Urinary bladder (tissue), 4 donors: ENCODE results near the gene SRPRB. TPM values are rescaled to one million over a fixed set of nuclear protein-coding genes. Genes with fewer than 3 reads are reported as not detected.

ENCODE experiments used
- DNase-seq: peaks from one replicate; pipeline ENCODE4 v3.0.0-alpha.2; 2015; ENCODE audit errors: extremely low spot score
- H3K27ac ChIP-seq: one replicate; pipeline ENCODE4 v1.5.1; 2013; ENCODE audit warnings: low read depth, mild to moderate bottlenecking, moderate library complexity
- H3K36me3 ChIP-seq: one replicate; pipeline ENCODE4 v1.6.1; 2013; ENCODE audit warnings: mild to moderate bottlenecking, moderate library complexity; ENCODE audit not compliant: insufficient read depth
- H3K4me1 ChIP-seq: one replicate; pipeline ENCODE4 v1.6.1; 2013; ENCODE audit warnings: mild to moderate bottlenecking, moderate library complexity; ENCODE audit not compliant: insufficient read depth
- H3K4me3 ChIP-seq: one replicate; pipeline ENCODE4 v1.5.1; 2013; ENCODE audit warnings: low read depth, low read length
- WGBS: extraction: QIAGEN DNeasy Blood & Tissue Kit; methylation state at CpG from one replicate; pipeline ENCODE4 v1.1.7; 2013; 5-methylcytosine and 5-hydroxymethylcytosine counted together
- polyA plus RNA-seq: library from polyadenylated mRNA; stranded (reverse); fragments of 200-250 nt; gene quantifications from one replicate; pipeline ENCODE4 v1.2.3, GENCODE V29; 2013
- total RNA-seq: library from RNA; depleted of rRNA; stranded (reverse); fragments of >200 nt; gene quantifications from one replicate; pipeline ENCODE4 v1.2.3, GENCODE V29; 2014
- donor health status: healthy with polysubstance abuse.
- donor health status: healthy.

SRPRB gene
- total and polyA plus RNA-seq, 2 donors, result 25.2 to 43.9 TPM

GRCh38 chr3:133797396-133798105 lies 8.1 kb upstream of the SRPRB start:
- Histone ChIP-seq H3K27ac (no peak overlapping the region), H3K36me3 (no peaks in the 10 kb centered on the region), H3K4me3 (no peak overlapping the region), H3K4me1 (no peaks in the 10 kb centered on the region)
- no peak for DNase-seq
- WGBS, result 60% methylated on average over 3 of the region's 3 CpGs

GRCh38 chr3:133799794-133800585 lies 5.6 kb upstream of the SRPRB start:
- Histone ChIP-seq H3K4me3 (no peak overlapping the region), H3K36me3 (no peaks in the 10 kb centered on the region), H3K27ac (no peak overlapping the region), H3K4me1 (no peaks in the 10 kb centered on the region)
- 62% methylated on average over 7 of the region's 7 CpGs for WGBS
- no peak for DNase-seq

- WGBS, result 90% methylated on average over 5 of the region's 5 CpGs
- Histone ChIP-seq H3K27ac (no peak overlapping the region), H3K4me3 (no peak overlapping the region), H3K4me1 (no peaks in the 10 kb centered on the region), H3K36me3 (no peaks in the 10 kb centered on the region)
- DNase-seq, result no peak
These were observed 2.1 kb upstream of the SRPRB start for GRCh38 chr3:133803469-133803868.

DNA sequence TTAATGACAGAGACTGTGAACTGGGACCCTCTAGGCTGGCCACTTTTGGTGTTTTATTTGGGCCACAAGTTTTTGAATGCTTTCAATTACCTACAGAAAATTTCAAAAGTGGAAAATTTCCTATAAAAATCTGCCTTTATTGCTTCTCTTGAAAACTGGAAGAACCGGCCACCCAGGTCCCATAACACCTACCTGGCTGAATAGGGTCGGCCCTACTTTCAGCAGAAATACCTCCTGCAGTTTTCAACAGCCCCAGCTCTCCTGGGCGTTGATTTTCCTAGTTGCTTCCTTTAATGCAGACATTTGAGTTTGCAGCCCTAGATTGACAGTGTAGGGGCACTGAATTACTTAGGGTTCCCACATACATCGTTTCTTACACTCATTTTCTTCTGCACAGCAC lies 719 bp upstream of the SRPRB start:
- H3K36me3 ChIP-seq, result no peaks in the 10 kb centered on the region
- no peak overlapping the region for H3K4me3 ChIP-seq
- H3K4me1 ChIP-seq, result no peaks in the 10 kb centered on the region
- WGBS, result 56% methylated on average over 4 of the region's 4 CpGs
- DNase-seq, result no peak
- H3K27ac ChIP-seq, result no peak overlapping the region

GRCh38 chr3:133805384-133805701 lies 272 bp upstream of the SRPRB start:
- DNase-seq, result no peak
- Histone ChIP-seq H3K4me3 (peak overlapping the region; percentile 75), H3K36me3 (no peaks in the 10 kb centered on the region), H3K27ac (no peak overlapping the region), H3K4me1 (no peaks in the 10 kb centered on the region)
- WGBS, result 9% methylated on average over 15 of the region's 15 CpGs

DNA sequence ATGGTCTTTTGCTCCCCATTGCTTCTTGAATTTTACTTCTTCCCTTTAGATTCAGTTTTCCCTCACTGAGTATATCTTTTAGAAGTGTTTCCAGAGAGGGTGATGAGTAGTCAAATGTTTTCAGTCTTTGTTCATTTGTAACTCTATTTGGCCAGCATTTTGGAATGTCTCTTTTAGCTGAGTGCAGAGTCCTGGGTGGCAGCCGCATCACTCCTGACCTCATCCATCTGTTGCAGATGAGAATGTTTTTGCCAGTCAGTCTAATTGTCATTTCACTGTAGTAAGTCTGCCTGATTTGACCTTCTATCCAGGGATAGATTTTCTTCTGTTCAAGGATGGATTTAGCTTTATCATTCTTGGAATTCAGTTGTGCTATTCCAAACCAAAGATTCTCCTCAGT lies 7.3 kb downstream of the SRPRB start:
- H3K4me3 ChIP-seq, result no peak overlapping the region
- no peak overlapping the region for H3K27ac ChIP-seq
- WGBS, result 88% methylated on average over 1 of the region's 1 CpG
- no peak for DNase-seq
- no peaks in the 10 kb centered on the region for H3K4me1 ChIP-seq
- H3K36me3 ChIP-seq, result no peaks in the 10 kb centered on the region

DNA sequence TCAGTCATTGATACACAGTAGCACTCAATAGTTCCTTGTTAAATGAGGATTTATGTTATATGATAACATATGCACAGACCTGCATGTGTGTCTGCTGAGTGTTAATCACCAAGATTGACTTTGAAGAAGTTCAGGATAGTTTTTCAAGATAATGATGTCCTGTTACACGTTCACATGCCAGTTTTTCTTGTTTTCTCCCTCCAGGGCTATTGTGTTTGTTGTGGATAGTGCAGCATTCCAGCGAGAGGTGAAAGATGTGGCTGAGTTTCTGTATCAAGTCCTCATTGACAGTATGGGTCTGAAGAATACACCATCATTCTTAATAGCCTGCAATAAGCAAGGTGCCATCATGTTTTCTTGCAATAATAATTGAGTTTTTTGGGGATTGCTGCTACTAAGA lies 9.8 kb downstream of the SRPRB start:
- no peaks in the 10 kb centered on the region for H3K36me3 ChIP-seq
- H3K4me3 ChIP-seq, result no peak overlapping the region
- no peak overlapping the region for H3K27ac ChIP-seq
- H3K4me1 ChIP-seq, result no peaks in the 10 kb centered on the region
- 79% methylated on average over 2 of the region's 2 CpGs for WGBS
- DNase-seq, result no peak

DNA sequence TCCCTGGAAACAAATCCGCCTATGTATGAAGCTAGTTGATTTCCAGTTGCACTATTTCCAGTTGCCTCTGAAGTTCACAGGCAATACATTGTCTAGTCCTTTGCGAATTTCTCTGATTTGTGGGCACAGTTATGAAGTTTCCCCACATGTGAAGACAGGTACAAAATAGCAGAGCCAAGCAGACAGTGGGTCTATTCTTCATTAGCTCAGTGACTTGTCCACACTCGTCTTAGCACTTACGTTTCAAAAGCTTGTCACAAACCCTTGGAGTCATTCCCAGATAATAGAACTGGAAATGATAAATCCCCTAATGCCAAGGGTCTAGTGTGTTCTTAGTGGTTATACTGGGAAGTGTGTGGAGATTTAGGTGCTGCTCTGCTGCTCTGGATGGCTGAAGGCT lies 14.5 kb downstream of the SRPRB start:
- Histone ChIP-seq H3K4me1 (no peaks in the 10 kb centered on the region), H3K27ac (no peak overlapping the region), H3K36me3 (no peaks in the 10 kb centered on the region), H3K4me3 (no peak overlapping the region)
- DNase-seq, result no peak
- WGBS, result 91% methylated on average over 4 of the region's 4 CpGs

GRCh38 chr3:133820889-133821675 lies 15.5 kb downstream of the SRPRB start:
- H3K36me3 ChIP-seq, result no peaks in the 10 kb centered on the region
- no peaks in the 10 kb centered on the region for H3K4me1 ChIP-seq
- no peak overlapping the region for H3K4me3 ChIP-seq
- WGBS, result 84% methylated on average over 3 of the region's 3 CpGs
- H3K27ac ChIP-seq, result no peak overlapping the region
- DNase-seq, result no peak

- DNase-seq, result no peak
- no peak overlapping the region for H3K27ac ChIP-seq
- no peak overlapping the region for H3K4me3 ChIP-seq
- H3K4me1 ChIP-seq, result no peaks in the 10 kb centered on the region
- H3K36me3 ChIP-seq, result no peaks in the 10 kb centered on the region
- 85% methylated on average over 8 of the region's 8 CpGs for WGBS
These were observed 16.4 kb downstream of the SRPRB start for GRCh38 chr3:133821767-133822638.

- Histone ChIP-seq H3K4me1 (no peaks in the 10 kb centered on the region), H3K36me3 (no peaks in the 10 kb centered on the region), H3K27ac (no peak overlapping the region), H3K4me3 (no peak overlapping the region)
- DNase-seq, result no peak
- WGBS, result 83% methylated on average over 8 of the region's 8 CpGs
These were observed 19.4 kb downstream of the SRPRB start for GRCh38 chr3:133824961-133825485.

DNA sequence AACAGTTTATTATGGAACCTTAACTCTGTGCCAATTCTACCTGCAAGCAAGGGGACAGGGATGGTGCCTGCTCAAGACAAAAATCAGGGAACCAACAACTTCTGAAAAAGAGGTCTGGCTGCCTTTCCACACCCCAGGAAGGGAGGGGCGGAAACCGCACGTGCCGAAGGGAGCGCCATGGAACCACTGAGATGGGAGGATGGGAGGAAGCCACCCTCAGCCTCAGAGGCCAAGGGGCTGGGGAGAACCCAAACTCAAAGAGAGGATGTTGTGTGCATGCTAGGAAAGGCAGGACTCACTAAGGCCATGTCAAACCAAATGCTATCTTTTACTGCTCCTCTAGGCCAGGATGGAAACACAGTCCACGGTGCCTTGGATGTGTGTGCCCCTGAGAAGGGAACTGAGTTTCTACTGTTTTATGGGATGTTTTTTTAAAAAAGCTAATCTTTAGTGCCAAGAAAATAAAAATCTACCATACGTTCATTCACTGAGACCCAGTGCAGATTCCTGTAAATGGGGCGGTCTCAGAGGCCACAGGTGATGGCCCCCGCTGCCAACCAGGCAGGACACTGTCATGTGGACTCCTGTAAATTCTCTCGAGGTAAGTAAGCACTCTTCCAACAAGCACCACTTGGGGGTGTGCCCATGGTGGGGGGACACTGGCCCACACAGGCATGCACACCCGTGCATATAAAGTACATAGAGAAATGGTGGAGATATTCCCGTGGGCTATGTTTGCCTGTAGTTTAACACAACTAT lies 20.5 kb downstream of the SRPRB start:
- H3K27ac ChIP-seq, result no peak overlapping the region
- H3K4me1 ChIP-seq, result no peaks in the 10 kb centered on the region
- no peak overlapping the region for H3K4me3 ChIP-seq
- no peaks in the 10 kb centered on the region for H3K36me3 ChIP-seq
- no peak for DNase-seq
- WGBS, result 87% methylated on average over 12 of the region's 12 CpGs
